Right kidney (tissue), 1 donor: ENCODE measurements around the gene GMDS.

Source experiments
- DNase-seq: peaks from one replicate; pipeline ENCODE4 v3.0.0-alpha.2; 2016

Gene GMDS

DNA sequence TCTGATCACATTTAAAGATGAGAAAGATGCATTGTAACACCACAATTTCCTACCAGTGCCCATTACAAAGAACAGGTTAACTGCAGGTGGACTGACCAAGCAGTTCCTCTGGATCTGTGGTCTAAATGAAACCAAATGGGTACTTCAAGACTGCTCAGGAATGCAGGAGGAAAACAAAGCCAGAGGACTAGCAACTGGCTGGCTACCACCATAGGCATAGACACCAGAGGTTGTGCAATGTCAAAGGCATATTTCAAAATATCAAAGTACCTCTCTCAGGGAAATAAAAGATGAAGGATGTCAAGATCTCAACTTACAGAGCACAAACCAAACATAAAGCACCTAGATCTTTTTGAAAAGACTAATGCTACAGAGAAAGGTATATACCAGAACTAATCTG is 65.5 kb downstream of the GMDS start:
- no peak for DNase-seq

GRCh38 chr6:2179241-2179640 is 66.2 kb downstream of the GMDS start:
- no peak for DNase-seq

DNA sequence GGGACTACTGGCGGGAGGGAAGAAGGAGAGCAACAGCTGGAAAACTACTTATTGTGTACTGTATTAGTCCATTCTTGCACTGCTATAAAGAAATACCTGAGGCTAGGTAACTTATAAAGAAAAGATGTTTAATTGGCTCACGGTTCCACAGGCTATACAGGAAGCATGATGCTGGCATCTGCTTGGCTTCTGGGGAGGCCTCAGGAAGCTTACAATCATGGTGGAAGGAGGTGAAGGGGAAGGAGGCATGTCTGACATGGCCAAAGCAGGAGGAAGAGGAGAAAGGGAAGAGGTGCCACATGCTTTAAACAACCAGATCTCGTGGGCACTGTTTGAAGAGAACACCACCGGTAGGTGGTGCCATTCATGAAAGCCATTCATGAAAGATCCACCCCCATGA is 67.3 kb downstream of the GMDS start:
- DNase-seq: no peak

GRCh38 chr6:2175825-2176224 is 69.6 kb downstream of the GMDS start:
- DNase-seq: no peak

GRCh38 chr6:2173203-2173961 is 72.0 kb downstream of the GMDS start:
- no peak for DNase-seq

DNA sequence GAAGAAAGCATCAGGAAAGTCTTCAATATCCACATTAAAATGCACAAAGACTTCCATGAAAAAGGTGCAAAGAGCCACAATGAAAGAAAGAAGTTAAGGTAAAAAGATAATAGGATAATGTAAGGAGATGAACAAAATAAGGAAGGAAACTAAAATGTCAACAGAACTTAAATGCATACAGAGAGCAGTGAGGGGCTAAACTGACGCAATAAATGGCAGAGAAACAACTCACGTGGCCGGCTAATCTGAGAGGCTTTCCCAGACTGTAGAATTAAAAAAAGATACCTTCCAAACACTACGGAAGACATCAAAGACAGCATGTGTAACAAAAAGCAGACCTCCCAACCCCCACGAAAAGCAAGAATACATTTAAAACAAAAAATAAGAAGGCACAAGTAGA is 73.7 kb downstream of the GMDS start:
- DNase-seq: no peak

GRCh38 chr6:2168480-2168879 is 76.9 kb downstream of the GMDS start:
- DNase-seq: no peak

GRCh38 chr6:2166717-2167116 is 78.7 kb downstream of the GMDS start:
- no peak for DNase-seq

- no peak for DNase-seq
Measured at GRCh38 chr6:2165286-2165685, 80.1 kb downstream of the GMDS start.

GRCh38 chr6:2164481-2164880 is 80.9 kb downstream of the GMDS start:
- no peak for DNase-seq

- no peak for DNase-seq
Measured at GRCh38 chr6:2162079-2162445, 83.3 kb downstream of the GMDS start.

- DNase-seq: no peak
Measured at GRCh38 chr6:2158596-2159271, 86.7 kb downstream of the GMDS start.

DNA sequence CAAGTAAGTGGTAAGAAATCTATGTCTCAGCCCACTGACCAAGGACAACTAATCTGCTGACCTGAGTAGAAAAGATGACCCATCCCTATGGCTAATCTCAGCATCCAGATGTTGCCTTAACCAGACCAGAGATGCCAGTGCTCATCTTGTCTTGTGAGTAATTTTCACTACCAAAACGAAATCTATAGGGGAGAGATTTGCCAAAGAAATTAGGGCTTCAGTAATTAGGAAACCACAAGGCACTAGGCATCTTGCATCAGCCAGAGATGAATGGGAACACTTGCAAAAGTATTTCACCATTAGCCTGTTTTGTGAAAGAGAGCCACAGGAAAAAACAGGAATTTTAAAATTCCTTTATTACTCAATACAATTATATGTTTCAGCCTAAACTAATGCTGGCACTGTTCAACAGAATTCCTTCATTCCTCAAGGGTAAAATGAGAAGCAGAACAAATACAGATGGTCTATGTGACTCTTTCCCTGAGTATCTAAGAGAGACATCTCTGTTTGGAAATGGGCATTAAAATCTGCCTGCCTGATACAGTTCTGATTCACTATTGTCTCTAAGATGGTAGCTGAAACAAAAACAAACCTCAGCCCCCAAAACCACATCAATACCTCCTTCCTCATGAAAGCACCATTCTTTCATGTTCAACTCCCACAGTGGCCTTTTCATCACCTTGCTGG is 87.8 kb downstream of the GMDS start:
- no peak for DNase-seq

DNA sequence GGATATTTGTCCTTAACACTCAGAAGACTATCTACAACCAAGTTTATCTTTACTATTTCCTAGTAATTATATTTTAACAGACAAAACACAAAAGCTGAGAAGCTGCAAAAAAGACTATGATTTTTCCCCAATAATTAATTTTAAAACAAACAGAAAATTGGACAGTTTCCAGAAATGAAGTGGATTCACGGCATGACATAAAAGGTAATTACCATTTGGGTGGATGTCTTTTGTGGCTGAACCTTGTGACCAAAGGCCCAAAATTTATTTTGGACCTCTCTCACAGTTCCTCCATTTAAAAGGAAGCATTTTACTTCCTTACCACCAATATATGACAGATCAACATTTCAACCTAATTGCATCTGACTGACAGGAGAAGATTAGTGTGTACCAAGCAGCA is 90.2 kb downstream of the GMDS start:
- DNase-seq: no peak

DNA sequence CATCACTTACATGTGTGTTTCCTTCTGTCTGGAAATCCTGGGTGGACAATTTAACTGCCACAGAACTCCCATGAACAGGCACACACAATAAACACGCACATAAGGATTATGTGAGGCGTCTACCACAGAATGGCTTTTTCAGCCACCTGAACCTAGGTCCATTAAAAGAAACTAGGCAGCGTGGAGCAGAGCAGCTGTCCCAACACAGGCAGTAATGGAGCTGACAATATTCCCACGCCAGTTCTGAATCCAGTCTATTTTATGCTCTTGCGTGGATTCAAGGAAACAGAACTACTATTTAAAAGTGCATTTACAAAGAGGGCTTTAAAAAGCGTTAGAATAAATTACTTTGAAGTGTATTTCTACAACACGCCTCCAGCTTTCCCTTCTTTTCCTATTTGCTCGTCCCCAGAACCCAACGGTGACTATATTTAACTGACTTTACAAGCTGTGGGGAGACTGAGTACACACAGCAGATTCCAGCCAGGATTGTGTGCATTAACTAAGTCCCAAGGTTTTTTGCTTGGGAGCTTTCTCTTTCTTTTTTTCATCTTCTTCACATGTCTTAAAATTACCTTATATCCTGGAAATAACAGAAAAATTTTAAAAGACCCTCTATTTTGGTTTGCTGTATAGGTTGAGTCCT is 95.9 kb downstream of the GMDS start:
- no peak for DNase-seq

DNA sequence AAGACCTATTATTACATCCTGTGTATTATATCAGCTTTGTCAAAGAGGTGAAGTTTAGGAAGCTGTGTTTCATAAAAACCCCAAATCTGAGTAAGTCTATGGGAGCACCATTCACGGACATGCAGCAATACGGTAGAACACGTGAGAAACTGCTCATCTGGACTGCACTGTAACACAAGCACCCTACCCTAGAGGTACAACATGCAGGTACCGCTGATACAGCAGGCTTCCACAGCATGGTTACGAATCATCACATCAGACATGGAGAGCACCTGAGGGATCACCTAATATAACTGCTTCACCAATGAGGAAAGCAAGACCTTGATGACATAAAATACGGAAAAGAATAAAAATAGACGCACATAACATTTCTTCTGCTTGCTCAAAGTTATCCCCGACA is 96.7 kb downstream of the GMDS start:
- no peak for DNase-seq

- DNase-seq: no peak
Measured at GRCh38 chr6:2147766-2148448, 97.5 kb downstream of the GMDS start.

- no peak for DNase-seq
Measured at GRCh38 chr6:2147261-2147660, 98.1 kb downstream of the GMDS start.

DNA sequence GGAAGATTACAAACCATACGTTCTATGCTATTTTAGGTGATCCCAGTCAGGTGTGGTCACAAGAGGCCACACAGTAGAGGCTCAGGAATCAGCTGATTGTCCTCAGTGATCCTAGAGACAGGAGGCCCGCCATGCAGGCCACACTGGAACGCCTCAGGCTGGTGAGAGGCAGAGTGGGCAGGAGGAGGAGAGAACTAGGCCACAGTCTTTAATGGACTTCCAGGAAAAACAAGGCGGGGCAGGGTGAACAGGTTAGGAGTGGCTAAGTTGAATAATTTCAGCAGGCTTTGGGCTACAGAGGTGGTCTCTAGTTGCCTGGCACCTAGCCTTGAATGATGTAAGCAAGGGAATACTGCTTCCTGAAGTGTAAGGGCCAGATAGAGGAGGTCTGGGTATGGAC is 101.2 kb downstream of the GMDS start:
- no peak for DNase-seq

DNA sequence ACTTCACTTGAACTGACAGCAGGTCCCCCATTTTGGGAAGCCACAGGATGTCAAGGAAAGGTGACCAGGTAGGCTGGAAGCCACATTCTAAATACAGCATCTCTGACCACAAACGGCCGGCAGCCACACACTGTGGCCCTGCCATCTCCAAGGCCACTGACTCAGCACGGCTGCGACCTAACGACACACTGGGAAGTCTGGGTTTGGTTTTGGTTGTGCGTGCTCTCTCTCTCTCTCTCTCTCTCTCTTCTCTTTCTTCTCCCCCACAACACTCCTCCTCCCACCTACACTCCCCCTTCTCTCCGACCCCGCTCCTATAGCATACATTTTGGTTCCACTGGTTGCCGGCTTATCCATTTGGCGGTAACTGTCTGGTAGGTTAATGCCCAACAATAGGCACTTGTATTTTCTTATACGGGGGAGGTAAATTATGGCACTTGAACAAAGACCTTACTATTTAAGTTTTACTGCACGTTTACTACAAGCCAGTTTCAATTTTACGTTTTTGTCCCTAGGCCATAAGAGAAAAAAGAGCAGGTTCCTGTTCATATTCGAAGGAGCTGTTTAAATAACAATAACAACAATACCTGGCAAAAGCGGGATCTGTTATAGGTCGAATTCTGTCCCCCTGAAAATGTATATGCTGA is 103.6 kb downstream of the GMDS start:
- DNase-seq: no peak

DNA sequence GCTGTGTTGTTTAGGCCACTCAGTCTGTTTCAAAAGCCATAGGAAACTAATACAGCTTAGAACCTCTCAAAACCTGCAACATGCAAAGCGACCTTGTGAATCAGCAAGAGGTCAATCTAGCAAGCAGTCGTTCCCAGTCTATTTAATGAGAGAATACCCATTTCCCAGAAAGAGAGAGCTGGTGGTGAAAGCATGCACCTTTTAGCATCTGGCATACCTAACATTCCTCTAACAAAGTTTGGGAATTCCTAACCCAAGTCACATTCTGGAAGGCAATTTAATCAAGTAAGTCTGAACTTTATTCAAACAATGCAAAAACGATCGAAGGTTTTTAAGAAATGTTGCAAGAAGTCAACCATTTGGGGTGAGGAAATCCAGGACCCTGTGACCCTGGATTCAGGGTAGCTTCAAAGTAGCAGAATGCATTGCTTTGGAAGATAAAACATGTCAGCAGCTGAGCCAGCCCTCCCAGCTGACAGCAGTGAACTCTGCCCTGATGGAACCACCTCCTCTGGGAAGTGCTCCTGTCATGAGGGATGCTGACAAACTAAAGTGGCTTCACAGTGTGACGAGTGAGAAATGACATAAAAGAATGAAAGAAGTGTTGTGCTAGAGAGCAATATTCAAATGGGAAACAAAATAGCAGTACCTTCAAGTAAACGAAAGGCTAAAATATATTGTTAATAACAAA is 104.8 kb downstream of the GMDS start:
- no peak for DNase-seq
